Stomach (tissue), 4 donors: ENCODE data around the gene DYNC1H1.

Experiments used
- POLR2A ChIP-seq, 4 donors: fragments of 450-650 bp; IDR thresholded peaks; one replicate each; pipeline ENCODE4 v1.6.1; 2016; ENCODE audit warnings: antibody characterized with exemption in 4 of 4, control low read depth in 2 of 4, mild to moderate bottlenecking in 1 of 4, moderate library complexity in 1 of 4
- POLR2AphosphoS5 ChIP-seq, 3 donors: sonication (generic); formaldehyde crosslinking; IDR thresholded peaks; one replicate each; pipeline ENCODE4 v1.6.1; 2016; ENCODE audit warnings: antibody characterized with exemption in 3 of 3
- TF ChIP-seq, protein P1 (sequence below), 7 experiments: fragments of 450-650 bp in 4 of 7; fragments of 200-600 bp in 3 of 7; sonication (generic) in 3 of 7; IDR thresholded peaks; one replicate each; pipeline ENCODE4 v1.5.1; 2016 to 2019; ENCODE audit warnings: antibody characterized with exemption in 7 of 7, control low read depth in 2 of 7, mild to moderate bottlenecking in 1 of 7

DNA sequence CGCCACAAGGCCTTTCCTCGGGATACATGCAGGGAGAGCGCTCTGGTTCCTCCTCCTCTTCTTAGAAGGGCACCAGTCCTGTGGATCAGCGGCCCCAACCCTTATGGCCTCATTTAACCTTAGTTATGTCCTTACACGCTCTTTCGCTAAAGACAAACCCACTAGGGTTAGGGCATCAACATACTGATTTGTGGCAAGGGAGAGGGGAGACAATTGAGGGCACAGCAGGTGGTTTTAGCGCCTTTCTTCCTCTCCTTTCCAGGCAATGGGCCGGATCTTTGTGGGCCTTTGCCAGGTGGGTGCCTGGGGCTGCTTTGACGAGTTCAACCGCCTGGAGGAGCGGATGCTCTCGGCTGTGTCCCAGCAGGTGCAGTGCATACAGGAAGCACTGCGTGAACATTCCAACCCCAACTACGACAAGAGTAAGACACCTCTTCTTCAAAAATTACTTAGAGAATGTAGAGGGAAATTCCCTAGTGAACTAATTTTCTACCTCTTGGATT lies 43.6 kb downstream of the DYNC1H1 start:
- TF ChIP-seq, protein P1, sequence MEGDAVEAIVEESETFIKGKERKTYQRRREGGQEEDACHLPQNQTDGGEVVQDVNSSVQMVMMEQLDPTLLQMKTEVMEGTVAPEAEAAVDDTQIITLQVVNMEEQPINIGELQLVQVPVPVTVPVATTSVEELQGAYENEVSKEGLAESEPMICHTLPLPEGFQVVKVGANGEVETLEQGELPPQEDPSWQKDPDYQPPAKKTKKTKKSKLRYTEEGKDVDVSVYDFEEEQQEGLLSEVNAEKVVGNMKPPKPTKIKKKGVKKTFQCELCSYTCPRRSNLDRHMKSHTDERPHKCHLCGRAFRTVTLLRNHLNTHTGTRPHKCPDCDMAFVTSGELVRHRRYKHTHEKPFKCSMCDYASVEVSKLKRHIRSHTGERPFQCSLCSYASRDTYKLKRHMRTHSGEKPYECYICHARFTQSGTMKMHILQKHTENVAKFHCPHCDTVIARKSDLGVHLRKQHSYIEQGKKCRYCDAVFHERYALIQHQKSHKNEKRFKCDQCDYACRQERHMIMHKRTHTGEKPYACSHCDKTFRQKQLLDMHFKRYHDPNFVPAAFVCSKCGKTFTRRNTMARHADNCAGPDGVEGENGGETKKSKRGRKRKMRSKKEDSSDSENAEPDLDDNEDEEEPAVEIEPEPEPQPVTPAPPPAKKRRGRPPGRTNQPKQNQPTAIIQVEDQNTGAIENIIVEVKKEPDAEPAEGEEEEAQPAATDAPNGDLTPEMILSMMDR (IDR thresholded peaks at IDR 0.05), result no peak
- TF ChIP-seq POLR2AphosphoS5 (IDR thresholded peaks at IDR 0.05) (no peak), POLR2A (IDR thresholded peaks at IDR 0.05) (no peak)
